GM19328 (cell line): ENCODE measurements around the gene AEBP2.
"Not testable (repeated sequence)": the region's sequence is repeated elsewhere in the genome, so short reads cannot be mapped to it uniquely, and the experiment has no call there.

Experiments used
- ATAC-seq: cut with Tn5 transposase; IDR thresholded peaks from one replicate; pipeline ENCODE4 v1.9.1; 2021; ENCODE audit warnings: mild to moderate bottlenecking, moderate library complexity; ENCODE audit not compliant: unreplicated experiment

Gene AEBP2

DNA sequence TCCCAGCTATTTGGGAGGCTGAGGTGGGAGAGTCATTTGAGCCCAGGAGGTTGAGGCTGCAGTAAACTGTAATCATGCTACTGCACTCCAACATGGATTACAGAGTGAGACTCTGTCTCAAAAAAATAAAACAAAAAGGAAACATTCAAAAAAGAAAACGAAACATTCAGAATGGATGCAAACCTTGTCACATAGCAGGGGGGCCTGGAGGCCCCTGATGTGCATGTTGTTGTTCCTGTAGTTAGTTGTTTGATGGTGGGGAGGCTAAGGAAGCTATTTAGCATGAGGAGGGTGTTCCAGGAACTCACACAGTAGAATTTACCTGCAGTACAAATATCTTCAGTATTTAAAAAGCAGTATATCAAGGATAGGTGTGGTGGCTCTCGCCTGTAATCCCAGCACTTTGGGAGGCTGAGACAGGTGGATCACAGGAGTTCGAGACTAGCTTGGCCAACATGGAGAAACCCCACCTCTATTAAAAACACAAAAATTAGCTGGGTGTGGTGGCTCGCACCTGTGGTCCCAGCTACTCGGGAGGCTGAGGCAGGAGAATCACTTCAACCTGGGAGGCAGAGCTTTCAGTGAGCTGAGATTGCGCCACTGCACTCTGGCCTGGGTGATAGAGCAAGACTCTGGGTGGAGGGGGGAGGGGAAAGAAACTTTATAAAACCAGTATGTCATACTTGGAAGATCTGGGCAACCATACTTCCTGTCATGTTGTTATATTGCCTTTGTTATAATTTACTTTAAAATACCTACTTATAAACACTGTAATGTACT lies 17.6 kb upstream of the AEBP2 start:
- no peak for ATAC-seq

- ATAC-seq, result no peak
Measured at GRCh38 chr12:19423166-19423930, 15.9 kb upstream of the AEBP2 start.

GRCh38 chr12:19428246-19428645 lies 11.0 kb upstream of the AEBP2 start:
- no peak for ATAC-seq

GRCh38 chr12:19429491-19429890 lies 9.8 kb upstream of the AEBP2 start:
- ATAC-seq, result not testable (repeated sequence)

GRCh38 chr12:19430988-19431387 lies 8.3 kb upstream of the AEBP2 start:
- ATAC-seq, result no peak

GRCh38 chr12:19431407-19432308 lies 7.6 kb upstream of the AEBP2 start:
- ATAC-seq, result no peak

GRCh38 chr12:19432309-19433170 lies 6.8 kb upstream of the AEBP2 start:
- no peak for ATAC-seq

- ATAC-seq, result no peak
Measured at GRCh38 chr12:19434538-19434937, 4.8 kb upstream of the AEBP2 start.

- no peak for ATAC-seq
Measured at GRCh38 chr12:19435831-19436497, 3.3 kb upstream of the AEBP2 start.

DNA sequence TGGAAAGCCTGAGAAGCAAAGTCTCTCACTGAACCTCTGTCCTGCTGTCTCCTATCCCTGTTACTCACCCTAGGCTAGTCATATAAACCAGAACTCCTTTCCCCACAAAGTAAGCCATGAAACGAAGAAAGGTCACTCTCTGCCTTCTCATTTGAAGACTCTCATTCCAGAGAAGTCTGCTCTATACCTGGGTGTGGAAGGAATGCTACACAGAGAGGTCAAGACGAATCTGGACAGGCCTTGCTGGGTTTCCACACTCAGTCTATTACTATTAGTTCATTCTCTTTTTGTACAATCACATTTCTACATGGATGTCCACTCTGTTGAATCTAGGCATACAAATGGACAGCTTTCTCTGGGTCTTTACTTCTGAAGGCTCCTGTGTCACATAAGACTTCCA lies 2.4 kb upstream of the AEBP2 start:
- no peak for ATAC-seq

DNA sequence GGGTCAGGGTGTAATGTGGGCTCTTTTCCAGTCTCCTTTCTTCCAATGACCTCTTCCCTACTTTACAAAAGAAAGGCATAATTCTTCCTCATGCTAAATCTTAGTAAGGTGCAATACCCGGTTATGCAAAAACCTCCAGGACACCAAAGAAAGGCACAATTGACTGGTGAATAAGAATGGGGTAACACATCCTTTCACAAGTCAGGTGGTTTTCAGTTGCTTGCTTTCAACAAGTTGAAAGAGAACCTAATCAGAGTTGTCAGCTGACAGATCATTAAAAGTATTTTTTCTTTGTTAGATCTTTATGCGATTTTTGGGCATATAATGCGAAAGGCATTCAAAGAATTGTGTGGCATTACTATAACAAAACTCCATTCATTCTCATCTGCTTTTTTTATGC lies 1.3 kb upstream of the AEBP2 start:
- no peak for ATAC-seq

DNA sequence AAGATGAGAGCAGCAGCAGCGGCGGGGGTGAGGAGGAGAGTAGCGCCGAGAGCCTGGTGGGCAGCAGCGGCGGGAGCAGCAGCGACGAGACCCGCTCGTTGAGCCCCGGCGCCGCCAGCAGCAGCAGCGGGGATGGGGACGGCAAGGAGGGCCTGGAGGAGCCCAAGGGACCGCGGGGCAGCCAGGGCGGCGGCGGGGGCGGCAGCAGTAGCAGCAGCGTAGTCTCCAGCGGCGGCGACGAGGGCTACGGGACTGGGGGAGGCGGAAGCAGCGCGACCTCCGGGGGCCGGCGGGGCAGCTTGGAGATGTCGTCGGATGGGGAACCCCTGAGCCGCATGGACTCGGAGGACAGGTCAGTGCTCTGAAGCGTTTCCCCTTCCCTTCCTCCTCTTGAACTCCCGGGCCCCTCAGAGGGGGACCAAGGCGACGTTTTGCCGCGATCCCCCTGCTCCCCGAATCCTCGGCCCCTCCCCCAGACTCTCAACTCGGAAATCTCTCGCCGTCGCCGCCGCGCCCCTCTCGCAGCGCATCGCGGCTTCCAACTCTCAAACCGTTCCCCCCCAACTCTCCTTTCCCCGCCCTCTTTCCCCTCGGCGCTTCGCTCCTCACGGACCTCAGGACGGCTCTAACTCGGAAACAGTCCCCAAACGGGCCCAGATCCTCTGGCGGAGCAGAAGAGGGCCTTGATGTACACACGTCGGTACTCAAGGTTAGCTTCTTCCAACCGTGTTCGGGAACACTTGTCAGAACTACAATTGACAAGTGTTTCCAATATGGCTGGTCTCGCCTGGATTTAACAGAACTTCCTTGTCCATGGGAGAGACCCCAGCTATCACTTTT lies 947 bp downstream of the AEBP2 start:
- peak; percentile 32 for ATAC-seq

- ATAC-seq, result no peak
Measured at GRCh38 chr12:19440916-19441315, 1.6 kb downstream of the AEBP2 start.

- no peak for ATAC-seq
Measured at GRCh38 chr12:19443585-19443984, 4.3 kb downstream of the AEBP2 start.

GRCh38 chr12:19444097-19444496 lies 4.8 kb downstream of the AEBP2 start:
- ATAC-seq, result no peak

DNA sequence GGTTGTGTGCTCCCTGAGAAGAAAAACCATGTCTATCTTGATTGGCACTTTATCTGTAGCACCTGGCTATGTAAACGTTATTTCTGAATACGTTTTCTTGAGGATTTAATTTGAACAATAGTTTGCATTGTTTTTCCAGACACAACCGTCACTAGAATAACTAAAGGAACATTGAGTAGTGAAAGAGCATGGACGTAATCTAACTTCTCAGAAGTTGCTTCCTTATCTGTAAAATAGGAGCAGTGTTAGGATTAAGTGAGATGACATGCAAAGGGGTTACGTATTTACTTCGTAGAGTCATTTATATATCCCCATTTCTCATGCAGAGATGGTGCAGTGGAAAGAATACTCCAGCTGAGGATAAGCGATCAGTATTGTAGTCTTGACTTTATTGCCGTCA lies 8.1 kb downstream of the AEBP2 start:
- ATAC-seq, result no peak

- no peak for ATAC-seq
Measured at GRCh38 chr12:19449814-19450213, 10.5 kb downstream of the AEBP2 start.

GRCh38 chr12:19450362-19450761 lies 11.1 kb downstream of the AEBP2 start:
- no peak for ATAC-seq

DNA sequence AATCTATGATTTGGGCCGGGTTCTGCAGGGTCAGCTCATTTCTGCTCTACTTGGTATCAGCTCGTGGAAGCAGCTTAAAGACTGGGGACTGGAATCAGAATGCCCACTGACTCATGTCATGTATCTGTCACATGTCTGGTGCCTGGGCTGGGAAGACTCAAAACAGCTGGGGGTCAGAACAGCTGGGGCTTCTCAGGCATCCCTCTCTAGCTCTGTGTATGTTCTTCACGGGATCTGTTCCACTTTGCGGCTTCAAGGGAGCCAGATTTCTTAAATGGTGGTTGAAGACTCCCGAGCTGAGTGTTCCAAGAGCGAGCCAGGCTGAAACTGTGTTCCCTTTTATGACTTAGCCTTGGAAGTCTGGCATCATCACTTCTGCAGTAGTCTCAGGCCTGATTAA lies 11.9 kb downstream of the AEBP2 start:
- no peak for ATAC-seq
